ENCODE data around the gene PORCN.

PORCN gene

GRCh38 chrX:48504261-48504660 is 4.5 kb upstream of the PORCN start:
- H3K4me2 ChIP-seq (ENCODE audit: low read length): no peak overlapping the region
- no peak overlapping the region for H2AFZ ChIP-seq
- no peaks in the 10 kb centered on the region for H3K36me3 ChIP-seq (ENCODE audit: control insufficient read depth, insufficient read depth, low read length)
- TF ChIP-seq CTCF (IDR thresholded peaks at IDR 0.05): no peak
- H3K9me3 ChIP-seq (ENCODE audit: control insufficient read depth, low read length): no peaks in the 10 kb centered on the region
- H3K79me2 ChIP-seq: no peaks in the 10 kb centered on the region
- no peak overlapping the region for H3K9ac ChIP-seq
- no peak overlapping the region for H3K27ac ChIP-seq
- H3K27me3 ChIP-seq (ENCODE audit: control insufficient read depth, insufficient read depth, low read length): no peaks in the 10 kb centered on the region
- H3K4me3 ChIP-seq (ENCODE audit: low read depth, low read length): no peak overlapping the region
- H3K4me1 ChIP-seq: no peaks in the 10 kb centered on the region

GRCh38 chrX:48505481-48505880 is 3.3 kb upstream of the PORCN start:
- no peak for TF ChIP-seq CTCF (IDR thresholded peaks at IDR 0.05)
- Histone ChIP-seq H3K9ac (no peak overlapping the region), H2AFZ (no peak overlapping the region)

GRCh38 chrX:48507246-48507645 is 1.5 kb upstream of the PORCN start:
- no peak for TF ChIP-seq CTCF (IDR thresholded peaks at IDR 0.05)
- Histone ChIP-seq H3K79me2 (no peaks in the 10 kb centered on the region), H3K9ac (no peak overlapping the region), H2AFZ (no peak overlapping the region), H3K36me3 (ENCODE audit: control insufficient read depth, insufficient read depth, low read length) (no peaks in the 10 kb centered on the region), H3K4me2 (ENCODE audit: low read length) (no peak overlapping the region), H3K4me3 (ENCODE audit: low read depth, low read length) (no peak overlapping the region), H3K4me1 (no peaks in the 10 kb centered on the region), H3K9me3 (ENCODE audit: control insufficient read depth, low read length) (no peaks in the 10 kb centered on the region), H3K27ac (no peak overlapping the region), H3K27me3 (ENCODE audit: control insufficient read depth, insufficient read depth, low read length) (no peaks in the 10 kb centered on the region)

More at GRCh38 chrX:48505481-48505880, 3.3 kb upstream of the PORCN start:
- Histone ChIP-seq H3K4me1 (no peaks in the 10 kb centered on the region), H3K79me2 (no peaks in the 10 kb centered on the region), H3K9me3 (ENCODE audit: control insufficient read depth, low read length) (no peaks in the 10 kb centered on the region), H3K27ac (peak overlapping the region; percentile 11), H3K36me3 (ENCODE audit: control insufficient read depth, insufficient read depth, low read length) (no peaks in the 10 kb centered on the region), H3K27me3 (ENCODE audit: control insufficient read depth, insufficient read depth, low read length) (no peaks in the 10 kb centered on the region), H3K4me2 (ENCODE audit: low read length) (no peak overlapping the region), H3K4me3 (ENCODE audit: low read depth, low read length) (no peak overlapping the region)

- Histone ChIP-seq H3K36me3 (ENCODE audit: control insufficient read depth, insufficient read depth, low read length) (no peaks in the 10 kb centered on the region), H3K4me1 (no peaks in the 10 kb centered on the region), H3K27ac (no peak overlapping the region), H3K27me3 (ENCODE audit: control insufficient read depth, insufficient read depth, low read length) (no peaks in the 10 kb centered on the region), H3K79me2 (no peaks in the 10 kb centered on the region), H2AFZ (peak overlapping the region; percentile 85), H3K9ac (peak overlapping the region; percentile 37), H3K4me2 (ENCODE audit: low read length) (peak overlapping the region; percentile 71), H3K4me3 (ENCODE audit: low read depth, low read length) (peak overlapping the region; percentile 71), H3K9me3 (ENCODE audit: control insufficient read depth, low read length) (no peaks in the 10 kb centered on the region)
- no peak for TF ChIP-seq CTCF (IDR thresholded peaks at IDR 0.05)
These were observed 426 bp downstream of the PORCN start for GRCh38 chrX:48509245-48509590.

- TF ChIP-seq CTCF (IDR thresholded peaks at IDR 0.05): no peak
- H2AFZ ChIP-seq: peak overlapping the region; percentile 85
- peak overlapping the region; percentile 71 for H3K4me2 ChIP-seq (ENCODE audit: low read length)
- H3K4me1 ChIP-seq: no peaks in the 10 kb centered on the region
- H3K27ac ChIP-seq: no peak overlapping the region
- H3K4me3 ChIP-seq (ENCODE audit: low read depth, low read length): peak overlapping the region; percentile 71
- H3K9me3 ChIP-seq (ENCODE audit: control insufficient read depth, low read length): no peaks in the 10 kb centered on the region
- no peaks in the 10 kb centered on the region for H3K79me2 ChIP-seq
- H3K27me3 ChIP-seq (ENCODE audit: control insufficient read depth, insufficient read depth, low read length): no peaks in the 10 kb centered on the region
- no peaks in the 10 kb centered on the region for H3K36me3 ChIP-seq (ENCODE audit: control insufficient read depth, insufficient read depth, low read length)
- H3K9ac ChIP-seq: no peak overlapping the region
These were observed 827 bp downstream of the PORCN start for GRCh38 chrX:48509619-48510018.

All from parathyroid adenoma (tissue), 2 donors.